ENCODE measurements around the gene WDR27. TPM values are rescaled to one million over a fixed set of nuclear protein-coding genes. Genes with fewer than 3 reads are reported as not detected.

The WDR27 gene
- total RNA-seq, 1 donor = 23.9 TPM

- no peak for DNase-seq (ENCODE audit: insufficient read length, low spot score, missing footprints)
- H3K27ac ChIP-seq (ENCODE audit: low read depth, low read length) = peak overlapping the region; percentile 66
- no peak for TF ChIP-seq CTCF (IDR thresholded peaks at IDR 0.05; ENCODE audit: extremely low read depth, low read depth, low read length)
Measured at GRCh38 chr6:169490246-169490641, 211.6 kb downstream of the WDR27 start.

GRCh38 chr6:169489563-169490245 lies 212.1 kb downstream of the WDR27 start:
- H2AFZ ChIP-seq (ENCODE audit: low read length) = no peak overlapping the region
- peaks cover 22% of the 10 kb centered on the region for H3K4me1 ChIP-seq (ENCODE audit: insufficient read depth, low read length)
- no peak for TF ChIP-seq CTCF (IDR thresholded peaks at IDR 0.05; ENCODE audit: extremely low read depth, low read depth, low read length)
- H3K4me3 ChIP-seq (ENCODE audit: insufficient read depth, low read length) = no peak overlapping the region
- no peaks in the 10 kb centered on the region for H3K9me3 ChIP-seq (ENCODE audit: low read depth, low read length)
- peak; percentile 29 for DNase-seq (ENCODE audit: insufficient read length, low spot score, missing footprints)
- H3K27me3 ChIP-seq (ENCODE audit: insufficient read depth, low read length) = no peaks in the 10 kb centered on the region
- H3K36me3 ChIP-seq (ENCODE audit: insufficient read depth, low read length) = no peaks in the 10 kb centered on the region
- H3K4me2 ChIP-seq (ENCODE audit: insufficient read depth, low read length) = peak overlapping the region; percentile 66
- no peaks in the 10 kb centered on the region for H4K20me1 ChIP-seq (ENCODE audit: insufficient read depth, low read length)
- no peaks in the 10 kb centered on the region for H3K79me2 ChIP-seq (ENCODE audit: insufficient read depth, low read length)
- peak overlapping the region; percentile 66 for H3K27ac ChIP-seq (ENCODE audit: low read depth, low read length)

More at GRCh38 chr6:169490246-169490641, 211.6 kb downstream of the WDR27 start:
- Histone ChIP-seq H2AFZ (ENCODE audit: low read length) (no peak overlapping the region), H3K4me3 (ENCODE audit: insufficient read depth, low read length) (no peak overlapping the region), H3K27me3 (ENCODE audit: insufficient read depth, low read length) (no peaks in the 10 kb centered on the region), H3K36me3 (ENCODE audit: insufficient read depth, low read length) (no peaks in the 10 kb centered on the region), H3K79me2 (ENCODE audit: insufficient read depth, low read length) (no peaks in the 10 kb centered on the region), H3K4me1 (ENCODE audit: insufficient read depth, low read length) (peaks cover 26% of the 10 kb centered on the region), H3K9me3 (ENCODE audit: low read depth, low read length) (no peaks in the 10 kb centered on the region), H3K4me2 (ENCODE audit: insufficient read depth, low read length) (peak overlapping the region; percentile 66), H4K20me1 (ENCODE audit: insufficient read depth, low read length) (no peaks in the 10 kb centered on the region)

GRCh38 chr6:169487579-169488436 lies 214.0 kb downstream of the WDR27 start:
- H3K4me2 ChIP-seq (ENCODE audit: insufficient read depth, low read length) = no peak overlapping the region
- no peaks in the 10 kb centered on the region for H3K27me3 ChIP-seq (ENCODE audit: insufficient read depth, low read length)
- H3K79me2 ChIP-seq (ENCODE audit: insufficient read depth, low read length) = no peaks in the 10 kb centered on the region
- no peak overlapping the region for H2AFZ ChIP-seq (ENCODE audit: low read length)
- peaks cover 22% of the 10 kb centered on the region for H3K4me1 ChIP-seq (ENCODE audit: insufficient read depth, low read length)
- H3K9me3 ChIP-seq (ENCODE audit: low read depth, low read length) = peaks cover 2% of the 10 kb centered on the region
- DNase-seq (ENCODE audit: insufficient read length, low spot score, missing footprints) = no peak
- H4K20me1 ChIP-seq (ENCODE audit: insufficient read depth, low read length) = no peaks in the 10 kb centered on the region
- no peaks in the 10 kb centered on the region for H3K36me3 ChIP-seq (ENCODE audit: insufficient read depth, low read length)
- no peak for TF ChIP-seq CTCF (IDR thresholded peaks at IDR 0.05; ENCODE audit: extremely low read depth, low read depth, low read length)
- no peak overlapping the region for H3K27ac ChIP-seq (ENCODE audit: low read depth, low read length)
- H3K4me3 ChIP-seq (ENCODE audit: insufficient read depth, low read length) = no peak overlapping the region

Data from osteoblast (primary cell).